ENCODE measurements around the gene GRIK4.

DNA sequence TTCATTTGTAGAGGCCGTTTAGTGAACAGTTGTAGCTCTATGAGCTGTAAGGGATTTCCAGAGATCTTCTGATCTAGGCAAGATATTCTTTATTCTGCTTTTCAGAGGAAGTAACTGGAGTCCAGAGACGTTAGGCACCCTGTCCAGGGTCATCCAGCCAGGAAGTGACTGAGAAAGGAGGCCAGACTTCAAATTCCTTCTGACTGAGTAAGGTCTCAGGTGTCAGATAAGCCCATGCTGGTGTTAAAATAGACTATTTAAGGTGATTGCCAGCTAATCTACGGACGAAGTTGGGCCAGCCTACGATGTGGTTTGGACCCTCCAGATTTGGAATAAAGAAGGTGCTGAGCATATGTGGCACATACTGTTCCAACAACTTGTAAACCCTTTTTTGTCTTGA is 54.6 kb downstream of the GRIK4 start:
- TF ChIP-seq, protein P1, sequence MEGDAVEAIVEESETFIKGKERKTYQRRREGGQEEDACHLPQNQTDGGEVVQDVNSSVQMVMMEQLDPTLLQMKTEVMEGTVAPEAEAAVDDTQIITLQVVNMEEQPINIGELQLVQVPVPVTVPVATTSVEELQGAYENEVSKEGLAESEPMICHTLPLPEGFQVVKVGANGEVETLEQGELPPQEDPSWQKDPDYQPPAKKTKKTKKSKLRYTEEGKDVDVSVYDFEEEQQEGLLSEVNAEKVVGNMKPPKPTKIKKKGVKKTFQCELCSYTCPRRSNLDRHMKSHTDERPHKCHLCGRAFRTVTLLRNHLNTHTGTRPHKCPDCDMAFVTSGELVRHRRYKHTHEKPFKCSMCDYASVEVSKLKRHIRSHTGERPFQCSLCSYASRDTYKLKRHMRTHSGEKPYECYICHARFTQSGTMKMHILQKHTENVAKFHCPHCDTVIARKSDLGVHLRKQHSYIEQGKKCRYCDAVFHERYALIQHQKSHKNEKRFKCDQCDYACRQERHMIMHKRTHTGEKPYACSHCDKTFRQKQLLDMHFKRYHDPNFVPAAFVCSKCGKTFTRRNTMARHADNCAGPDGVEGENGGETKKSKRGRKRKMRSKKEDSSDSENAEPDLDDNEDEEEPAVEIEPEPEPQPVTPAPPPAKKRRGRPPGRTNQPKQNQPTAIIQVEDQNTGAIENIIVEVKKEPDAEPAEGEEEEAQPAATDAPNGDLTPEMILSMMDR (IDR thresholded peaks at IDR 0.05) = no peak
- no peak for TF ChIP-seq POLR2A (IDR thresholded peaks at IDR 0.05)
